ENCODE data around the gene FRYL. TPM values are rescaled to one million over a fixed set of nuclear protein-coding genes. Genes with fewer than 3 reads are reported as not detected.
"Not testable (repeated sequence)": the region's sequence is repeated elsewhere in the genome, so short reads cannot be mapped to it uniquely, and the experiment has no call there.

Gene FRYL
- total RNA-seq, 1 experiment from 2014 or later = 43.1 TPM

- Histone ChIP-seq H3K4me1 (ENCODE audit: insufficient read depth, low read length, poor library complexity, severe bottlenecking) (no peaks in the 10 kb centered on the region), H3K9me3 (ENCODE audit: low read depth, low read length, poor library complexity, severe bottlenecking) (no peaks in the 10 kb centered on the region), H3K27me3 (replicated peaks; ENCODE audit: insufficient read depth, low read depth, low read length, poor library complexity) (no peaks in the 10 kb centered on the region), H3K36me3 (ENCODE audit: insufficient read depth, low read length, poor library complexity, severe bottlenecking) (no peaks in the 10 kb centered on the region), H3K4me3 (ENCODE audit: low read depth, low read length, poor library complexity, severe bottlenecking) (no peak overlapping the region), H3K27ac (ENCODE audit: low read depth, low read length, poor library complexity, severe bottlenecking) (no peak overlapping the region)
- no peak for TF ChIP-seq CTCF (conservative IDR thresholded peaks at IDR 0.05; ENCODE audit: low read depth, low read length)
- TF ChIP-seq EZH2 (IDR thresholded peaks at IDR 0.05; ENCODE audit: borderline replicate concordance, low read depth, low read length, poor library complexity, severe bottlenecking) = no peak
- intact Hi-C loops (cut with micrococcal nuclease; ENCODE audit: unreplicated experiment) = no loop called here
- ChIA-PET CTCF (no interaction called here), POLR2A (ENCODE audit: low non-redundant PET) (no interaction called here)
- no TSS peak for BruUV-seq (replicated peaks)
- DNase-seq (ENCODE audit: low spot score) = no peak
Measured at GRCh38 chr4:48720459-48720858, 59.6 kb downstream of the FRYL start.

- no peaks in the 10 kb centered on the region for H3K4me1 ChIP-seq (ENCODE audit: insufficient read depth, low read length, poor library complexity, severe bottlenecking)
- BruUV-seq (replicated peaks) = no TSS peak
- DNase-seq (ENCODE audit: low spot score) = no peak
- H3K4me3 ChIP-seq (ENCODE audit: low read depth, low read length, poor library complexity, severe bottlenecking) = no peak overlapping the region
- ChIA-PET POLR2A (ENCODE audit: low non-redundant PET) (no interaction called here), CTCF (no interaction called here)
- H3K27me3 ChIP-seq (replicated peaks; ENCODE audit: insufficient read depth, low read depth, low read length, poor library complexity) = no peaks in the 10 kb centered on the region
- no peaks in the 10 kb centered on the region for H3K36me3 ChIP-seq (ENCODE audit: insufficient read depth, low read length, poor library complexity, severe bottlenecking)
- no peak for TF ChIP-seq EZH2 (IDR thresholded peaks at IDR 0.05; ENCODE audit: borderline replicate concordance, low read depth, low read length, poor library complexity, severe bottlenecking)
- TF ChIP-seq CTCF (conservative IDR thresholded peaks at IDR 0.05; ENCODE audit: low read depth, low read length) = no peak
- no peak overlapping the region for H3K27ac ChIP-seq (ENCODE audit: low read depth, low read length, poor library complexity, severe bottlenecking)
- intact Hi-C loops (cut with micrococcal nuclease; ENCODE audit: unreplicated experiment) = no loop called here
- no peaks in the 10 kb centered on the region for H3K9me3 ChIP-seq (ENCODE audit: low read depth, low read length, poor library complexity, severe bottlenecking)
Measured at GRCh38 chr4:48718818-48719465, 61.1 kb downstream of the FRYL start.

- H3K9me3 ChIP-seq (ENCODE audit: low read depth, low read length, poor library complexity, severe bottlenecking); H3K36me3 ChIP-seq (ENCODE audit: insufficient read depth, low read length, poor library complexity, severe bottlenecking); H3K27ac ChIP-seq (ENCODE audit: low read depth, low read length, poor library complexity, severe bottlenecking); DNase-seq (ENCODE audit: low spot score); BruUV-seq (replicated peaks); intact Hi-C loops (cut with micrococcal nuclease; ENCODE audit: unreplicated experiment); POLR2A ChIA-PET (ENCODE audit: low non-redundant PET); H3K4me3 ChIP-seq (ENCODE audit: low read depth, low read length, poor library complexity, severe bottlenecking); H3K4me1 ChIP-seq (ENCODE audit: insufficient read depth, low read length, poor library complexity, severe bottlenecking); CTCF ChIA-PET; H3K27me3 ChIP-seq (replicated peaks; ENCODE audit: insufficient read depth, low read depth, low read length, poor library complexity): not testable (repeated sequence)
Measured at GRCh38 chr4:48716285-48716684, 63.8 kb downstream of the FRYL start.

All from A673 (cell line).